ENCODE data around the gene TROAP.
A peak's percentile ranks its signal among the peaks of the same experiment; 100 is the strongest.

The TROAP gene

DNA sequence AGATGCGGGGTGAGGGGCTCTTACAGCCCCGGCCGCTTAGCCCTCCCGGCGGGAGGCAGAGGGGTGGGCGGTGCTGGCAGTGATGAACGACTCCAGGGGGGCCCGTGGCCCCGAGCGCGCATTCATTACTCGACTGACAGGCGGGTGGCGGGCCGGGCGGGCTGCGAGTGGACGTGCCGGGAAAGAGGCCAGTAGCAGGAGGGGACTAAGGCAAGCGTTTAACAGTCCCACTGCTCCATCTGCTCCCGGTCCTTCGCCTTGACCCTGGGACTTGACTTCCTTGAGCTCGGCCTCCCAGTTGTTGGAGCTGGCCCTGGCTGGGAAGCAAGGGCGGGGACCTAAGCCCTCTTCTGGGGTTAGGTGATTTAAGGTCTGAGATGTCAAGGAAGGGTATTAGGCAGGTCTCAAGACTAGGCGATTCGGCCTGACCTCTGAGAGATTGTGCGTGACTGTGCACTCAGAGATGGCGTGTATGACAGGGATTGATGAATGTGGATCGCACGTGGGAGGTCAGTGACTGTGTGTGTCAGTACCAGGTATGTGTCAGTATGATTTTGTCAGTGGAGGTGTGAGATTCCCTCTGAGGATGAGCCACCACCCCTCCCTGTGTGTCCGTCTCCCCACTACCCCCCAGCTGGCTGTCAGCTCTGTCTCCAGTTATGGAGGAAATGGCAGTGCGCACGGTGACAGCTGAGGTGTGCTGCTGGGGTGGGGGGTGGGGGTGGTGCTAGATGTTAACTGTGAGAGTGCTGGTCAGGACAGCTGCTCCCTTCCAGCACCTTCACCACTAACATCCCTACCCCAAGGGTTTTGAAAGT, 20.1 kb downstream of the TROAP start:
- peaks cover 58% of the 10 kb centered on the region for H3K27me3 ChIP-seq (ENCODE audit: insufficient read depth, low read depth, severe bottlenecking)
- no peaks in the 10 kb centered on the region for H3K9me3 ChIP-seq (ENCODE audit: severe bottlenecking)
- TF ChIP-seq, protein P1, sequence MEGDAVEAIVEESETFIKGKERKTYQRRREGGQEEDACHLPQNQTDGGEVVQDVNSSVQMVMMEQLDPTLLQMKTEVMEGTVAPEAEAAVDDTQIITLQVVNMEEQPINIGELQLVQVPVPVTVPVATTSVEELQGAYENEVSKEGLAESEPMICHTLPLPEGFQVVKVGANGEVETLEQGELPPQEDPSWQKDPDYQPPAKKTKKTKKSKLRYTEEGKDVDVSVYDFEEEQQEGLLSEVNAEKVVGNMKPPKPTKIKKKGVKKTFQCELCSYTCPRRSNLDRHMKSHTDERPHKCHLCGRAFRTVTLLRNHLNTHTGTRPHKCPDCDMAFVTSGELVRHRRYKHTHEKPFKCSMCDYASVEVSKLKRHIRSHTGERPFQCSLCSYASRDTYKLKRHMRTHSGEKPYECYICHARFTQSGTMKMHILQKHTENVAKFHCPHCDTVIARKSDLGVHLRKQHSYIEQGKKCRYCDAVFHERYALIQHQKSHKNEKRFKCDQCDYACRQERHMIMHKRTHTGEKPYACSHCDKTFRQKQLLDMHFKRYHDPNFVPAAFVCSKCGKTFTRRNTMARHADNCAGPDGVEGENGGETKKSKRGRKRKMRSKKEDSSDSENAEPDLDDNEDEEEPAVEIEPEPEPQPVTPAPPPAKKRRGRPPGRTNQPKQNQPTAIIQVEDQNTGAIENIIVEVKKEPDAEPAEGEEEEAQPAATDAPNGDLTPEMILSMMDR (IDR thresholded peaks at IDR 0.05; ENCODE audit: low read depth, low read length), result no peak
- H3K4me3 ChIP-seq (ENCODE audit: low read depth, low read length), result peak overlapping the region; percentile 42
- peak; percentile 33 for DNase-seq
- H3K27ac ChIP-seq, result no peak overlapping the region
- no peaks in the 10 kb centered on the region for H3K36me3 ChIP-seq

DNA sequence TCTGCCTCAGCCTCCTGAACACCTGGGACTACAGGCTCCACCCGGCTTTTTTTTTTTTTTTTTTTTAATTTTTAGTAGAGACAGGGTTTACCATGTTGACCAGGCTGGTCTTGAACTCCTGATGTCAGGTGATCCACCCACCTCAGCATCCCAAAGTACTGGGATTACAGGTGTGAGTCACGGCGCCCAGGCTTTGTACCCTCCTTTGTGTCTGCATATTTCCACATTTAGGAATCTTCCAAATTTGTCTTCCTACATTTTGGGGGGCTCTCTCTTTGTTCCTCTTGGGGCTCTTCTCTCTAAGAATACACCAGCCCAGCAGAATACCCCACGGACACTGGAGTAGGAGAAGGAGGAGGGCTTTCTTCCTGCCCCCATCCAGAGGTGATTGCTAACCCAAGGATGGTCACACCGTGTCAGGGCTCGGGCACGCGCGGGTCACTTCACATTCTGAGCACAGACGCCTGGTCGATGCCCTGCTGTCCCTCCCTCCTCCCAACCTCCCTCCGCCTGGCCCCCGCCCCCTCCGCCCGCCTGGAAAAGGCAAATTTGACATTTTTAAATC, 21.5 kb downstream of the TROAP start:
- H3K9me3 ChIP-seq (ENCODE audit: severe bottlenecking), result no peaks in the 10 kb centered on the region
- DNase-seq, result no peak
- peaks cover 58% of the 10 kb centered on the region for H3K27me3 ChIP-seq (ENCODE audit: insufficient read depth, low read depth, severe bottlenecking)
- H3K4me3 ChIP-seq (ENCODE audit: low read depth, low read length), result peak overlapping the region; percentile 26
- H3K36me3 ChIP-seq, result no peaks in the 10 kb centered on the region
- TF ChIP-seq, protein P1 (IDR thresholded peaks at IDR 0.05; ENCODE audit: low read depth, low read length), result no peak
- no peak overlapping the region for H3K27ac ChIP-seq

DNA sequence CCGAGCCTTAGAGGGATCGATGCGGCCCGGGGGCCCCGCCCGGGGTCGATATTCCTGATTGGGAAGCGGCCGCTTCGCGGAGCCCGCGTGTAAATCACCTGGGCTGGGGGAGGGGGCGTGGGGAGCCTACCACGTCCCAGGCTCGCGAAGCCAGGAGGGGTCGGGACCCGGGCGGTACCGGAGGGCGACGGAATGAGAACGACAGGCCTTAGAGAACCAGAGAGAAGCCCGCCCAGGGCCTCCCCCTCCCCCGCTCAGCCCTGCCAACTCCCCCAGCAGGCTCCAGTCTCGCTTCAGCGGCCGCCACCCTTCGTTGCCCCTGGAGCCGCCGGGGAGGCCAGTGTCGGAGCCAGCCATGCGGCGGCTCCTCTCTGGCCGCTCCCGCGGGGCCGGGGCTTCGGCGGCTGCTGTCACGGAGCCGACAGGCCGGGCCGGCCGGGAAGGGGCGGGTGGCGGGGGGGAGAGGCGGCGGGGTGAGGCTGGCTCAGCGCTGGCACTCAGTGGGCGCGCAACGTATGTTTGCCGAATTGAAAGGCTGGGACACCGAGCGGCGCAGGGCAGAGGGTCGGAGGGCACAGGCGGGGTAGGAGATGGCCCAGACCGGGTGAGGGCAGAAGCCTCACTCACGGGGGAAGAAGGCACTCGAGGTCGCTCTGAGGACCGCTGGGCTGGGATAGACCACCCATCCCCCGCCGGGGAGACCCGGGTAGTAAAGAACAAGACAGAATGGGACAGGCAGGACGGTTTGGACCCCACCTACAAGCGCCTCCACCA, 22.2 kb downstream of the TROAP start:
- DNase-seq, result peak; percentile 60
- TF ChIP-seq, protein P1 (IDR thresholded peaks at IDR 0.05; ENCODE audit: low read depth, low read length), result no peak
- Histone ChIP-seq H3K9me3 (ENCODE audit: severe bottlenecking) (no peaks in the 10 kb centered on the region), H3K27me3 (ENCODE audit: insufficient read depth, low read depth, severe bottlenecking) (peaks cover 58% of the 10 kb centered on the region), H3K36me3 (no peaks in the 10 kb centered on the region), H3K4me3 (ENCODE audit: low read depth, low read length) (peak overlapping the region; percentile 32), H3K27ac (no peak overlapping the region)

DNA sequence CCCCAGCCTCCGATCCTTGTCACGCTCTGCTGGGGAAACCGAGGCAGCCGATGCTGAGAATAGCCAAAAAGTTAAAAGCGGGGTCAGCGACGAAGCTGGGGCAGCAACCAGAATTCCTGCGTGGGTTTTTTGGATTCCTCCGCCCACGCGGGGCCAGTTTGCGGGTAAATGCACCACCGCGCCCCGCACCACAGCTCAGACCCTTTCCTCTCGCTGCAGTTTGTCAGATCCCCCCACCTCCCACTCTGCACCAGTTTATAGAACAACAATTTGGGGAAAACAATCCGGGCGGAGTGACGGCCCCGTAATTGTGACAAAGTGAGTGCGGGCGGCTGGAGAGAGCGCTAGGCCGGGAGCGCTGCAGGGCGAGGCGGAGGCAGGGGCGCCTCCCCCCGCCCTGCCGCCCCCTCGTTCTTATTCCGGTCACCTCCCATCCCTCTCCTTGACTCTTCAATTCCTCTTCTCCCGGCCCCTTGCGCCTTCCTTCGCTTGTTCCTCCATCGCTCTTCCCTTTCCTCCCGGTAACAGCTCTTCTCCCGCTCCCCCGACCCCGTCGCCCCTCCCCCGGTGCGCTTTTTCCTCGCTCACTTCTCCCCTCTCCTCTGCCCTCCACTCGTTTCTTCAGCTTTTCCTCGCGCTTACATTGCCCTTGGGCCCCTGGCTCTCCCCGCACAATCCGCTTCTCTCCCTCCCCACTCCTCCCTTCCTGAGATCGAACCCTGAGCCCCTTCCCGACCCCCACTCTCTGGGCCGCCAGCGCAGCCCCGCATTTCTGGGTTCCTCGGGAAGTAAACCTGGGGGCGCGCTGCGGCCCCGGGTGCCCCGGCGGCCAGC, 23.0 kb downstream of the TROAP start:
- TF ChIP-seq, protein P1 (IDR thresholded peaks at IDR 0.05; ENCODE audit: low read depth, low read length), result no peak
- H3K36me3 ChIP-seq, result no peaks in the 10 kb centered on the region
- no peaks in the 10 kb centered on the region for H3K9me3 ChIP-seq (ENCODE audit: severe bottlenecking)
- H3K4me3 ChIP-seq (ENCODE audit: low read depth, low read length), result peak overlapping the region; percentile 32
- no peak for DNase-seq
- H3K27me3 ChIP-seq (ENCODE audit: insufficient read depth, low read depth, severe bottlenecking), result peaks cover 58% of the 10 kb centered on the region
- H3K27ac ChIP-seq, result no peak overlapping the region

DNA sequence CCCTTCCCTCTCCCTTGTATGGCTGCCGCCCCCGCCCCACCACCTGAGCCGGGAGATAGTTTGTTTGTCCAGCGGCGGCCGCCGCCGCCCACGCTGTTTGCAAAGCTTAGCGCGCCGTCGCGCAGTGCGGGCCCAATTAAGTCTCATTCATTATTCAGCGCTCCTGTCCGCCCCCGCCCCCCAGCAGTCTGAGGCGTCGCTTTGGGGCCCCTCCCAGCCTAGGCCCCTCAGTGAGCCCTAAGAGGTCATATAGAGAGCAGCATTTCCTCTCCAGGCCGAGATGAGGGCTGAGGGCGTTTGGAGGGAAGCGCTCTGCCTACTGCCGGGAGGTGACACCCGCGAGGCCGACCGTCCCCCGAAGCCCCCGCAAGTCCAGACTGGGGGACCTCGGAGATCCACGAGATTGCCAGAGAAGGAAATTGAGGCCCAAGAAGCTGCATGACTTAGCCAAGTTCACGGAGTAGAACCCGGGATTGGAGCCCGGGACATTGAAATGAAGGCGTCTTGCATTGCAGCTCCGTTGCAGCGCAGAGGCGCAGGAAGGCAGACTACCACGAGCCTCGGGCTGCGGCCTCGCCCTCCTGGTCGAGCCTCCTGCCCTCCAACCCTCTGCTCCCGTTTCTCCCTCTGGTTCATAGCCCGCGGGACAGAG, 23.7 kb downstream of the TROAP start, which contains the start of gene DNAJC22:
TSS of gene DNAJC22 (plus strand) at position 230 of the 652 bp plus-strand sequence. CDS start 1,985 bp downstream, outside the sequence.
- peak; percentile 39 for DNase-seq
- H3K27ac ChIP-seq, result no peak within 1 kb of the TSS
- peak within 1 kb of the TSS; percentile 32 for H3K4me3 ChIP-seq (ENCODE audit: low read depth, low read length)
- H3K27me3 ChIP-seq (ENCODE audit: insufficient read depth, low read depth, severe bottlenecking), result peaks cover 53% of the 10 kb centered on the region
- H3K9me3 ChIP-seq (ENCODE audit: severe bottlenecking), result no peaks in the 10 kb centered on the region
- TF ChIP-seq, protein P1 (IDR thresholded peaks at IDR 0.05; ENCODE audit: low read depth, low read length), result no peak
- H3K36me3 ChIP-seq, result no peaks in the 10 kb centered on the region

Measured in WERI-Rb-1 (cell line).